ENCODE data around the gene ATG4C.

DNA sequence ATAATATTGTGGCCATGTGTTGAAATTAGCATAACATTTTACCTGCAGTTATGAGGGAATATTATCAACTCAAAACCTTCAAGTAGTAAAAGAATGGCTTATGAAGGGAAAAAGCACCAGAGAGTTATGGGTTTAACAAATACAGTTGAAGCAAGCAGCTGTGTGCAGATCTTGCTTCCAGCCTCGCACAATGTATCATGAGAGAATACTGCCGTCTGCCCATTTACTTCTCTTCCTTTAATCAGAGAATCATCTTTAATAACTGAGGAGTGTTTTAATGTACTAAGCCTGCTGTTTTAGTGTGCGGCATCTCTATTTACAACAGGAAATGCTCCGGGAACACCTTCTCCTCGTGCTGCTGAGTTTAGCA lies 120.9 kb downstream of the ATG4C start:
- TF ChIP-seq, protein P1, sequence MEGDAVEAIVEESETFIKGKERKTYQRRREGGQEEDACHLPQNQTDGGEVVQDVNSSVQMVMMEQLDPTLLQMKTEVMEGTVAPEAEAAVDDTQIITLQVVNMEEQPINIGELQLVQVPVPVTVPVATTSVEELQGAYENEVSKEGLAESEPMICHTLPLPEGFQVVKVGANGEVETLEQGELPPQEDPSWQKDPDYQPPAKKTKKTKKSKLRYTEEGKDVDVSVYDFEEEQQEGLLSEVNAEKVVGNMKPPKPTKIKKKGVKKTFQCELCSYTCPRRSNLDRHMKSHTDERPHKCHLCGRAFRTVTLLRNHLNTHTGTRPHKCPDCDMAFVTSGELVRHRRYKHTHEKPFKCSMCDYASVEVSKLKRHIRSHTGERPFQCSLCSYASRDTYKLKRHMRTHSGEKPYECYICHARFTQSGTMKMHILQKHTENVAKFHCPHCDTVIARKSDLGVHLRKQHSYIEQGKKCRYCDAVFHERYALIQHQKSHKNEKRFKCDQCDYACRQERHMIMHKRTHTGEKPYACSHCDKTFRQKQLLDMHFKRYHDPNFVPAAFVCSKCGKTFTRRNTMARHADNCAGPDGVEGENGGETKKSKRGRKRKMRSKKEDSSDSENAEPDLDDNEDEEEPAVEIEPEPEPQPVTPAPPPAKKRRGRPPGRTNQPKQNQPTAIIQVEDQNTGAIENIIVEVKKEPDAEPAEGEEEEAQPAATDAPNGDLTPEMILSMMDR (IDR thresholded peaks at IDR 0.05; ENCODE audit: low read length) = no peak
- no peak for TF ChIP-seq EZH2 (IDR thresholded peaks at IDR 0.05; ENCODE audit: borderline replicate concordance, low read length)
